ENCODE data around the gene SET. TPM values are rescaled to one million over a fixed set of nuclear protein-coding genes. Genes with fewer than 3 reads are reported as not detected.

Gene SET
- total RNA-seq, 1 experiment from 2014 or later, result 738 TPM

GRCh38 chr9:128718047-128718446, 29.0 kb downstream of the SET start:
- no peaks in the 10 kb centered on the region for H3K9me2 ChIP-seq (ENCODE audit: insufficient read depth)
- no peak overlapping the region for H3K4me3 ChIP-seq
- H3K4me1 ChIP-seq (replicated peaks; ENCODE audit: insufficient read depth), result peaks cover 4% of the 10 kb centered on the region; the same call in 1 of the 2 replicates
- H3K27ac ChIP-seq, result no peak overlapping the region
- H2AFZ ChIP-seq, result no peak overlapping the region
- no peak overlapping the region for H3K4me2 ChIP-seq
- ChIA-PET POLR2A (ENCODE audit: unreplicated experiment) (interaction anchor here (0.7 kb wide), 1 partner anchor 264 kb away, joined by 9 read pairs; no protein-coding TSS in a partner anchor), CTCF (interaction anchor here (0.6 to 0.7 kb wide), 2 partner anchors 138 to 191 kb away, joined by 3 to 8 read pairs; no protein-coding TSS in a partner anchor)
- no peaks in the 10 kb centered on the region for H3K79me2 ChIP-seq (ENCODE audit: low read depth)
- TF ChIP-seq CTCF (conservative IDR thresholded peaks at IDR 0.05) (no peak), EZH2 (IDR thresholded peaks at IDR 0.05; ENCODE audit: low read depth) (no peak)
- no TSS peak for BruUV-seq (replicated peaks)
- intact Hi-C loops (cut with micrococcal nuclease; ENCODE audit: unreplicated experiment), result no loop called here
- H3K27me3 ChIP-seq (ENCODE audit: insufficient read depth, low read depth), result no peaks in the 10 kb centered on the region
- no peaks in the 10 kb centered on the region for H3K36me3 ChIP-seq (ENCODE audit: low read depth)
- DNase-seq, result no peak
- no peaks in the 10 kb centered on the region for H4K20me1 ChIP-seq (ENCODE audit: insufficient read depth)
- no peaks in the 10 kb centered on the region for H3K9me3 ChIP-seq (ENCODE audit: insufficient read depth, low read depth)
- no peaks in the 10 kb centered on the region for H3F3A ChIP-seq (ENCODE audit: insufficient read depth, low read depth)

GRCh38 chr9:128718475-128718874, 29.5 kb downstream of the SET start:
- Histone ChIP-seq H3K27ac (no peak overlapping the region), H3K36me3 (ENCODE audit: low read depth) (no peaks in the 10 kb centered on the region)
- POLR2A ChIA-PET (ENCODE audit: unreplicated experiment), result no interaction called here

GRCh38 chr9:128719919-128720605, 31.0 kb downstream of the SET start:
- CTCF ChIA-PET, result interaction anchor here (0.6 kb wide), 1 partner anchor 663 kb away, joined by 8 read pairs; no protein-coding TSS in a partner anchor
- DNase-seq, result no peak
- Histone ChIP-seq H3K79me2 (ENCODE audit: low read depth) (no peaks in the 10 kb centered on the region), H3K4me1 (replicated peaks; ENCODE audit: insufficient read depth) (peaks cover 4% of the 10 kb centered on the region; the same call in 1 of the 2 replicates), H3K9me3 (ENCODE audit: insufficient read depth, low read depth) (no peaks in the 10 kb centered on the region), H3F3A (ENCODE audit: insufficient read depth, low read depth) (peaks cover 7% of the 10 kb centered on the region; the same call in 1 of the 2 replicates), H3K36me3 (ENCODE audit: low read depth) (no peaks in the 10 kb centered on the region), H2AFZ (no peak overlapping the region), H4K20me1 (ENCODE audit: insufficient read depth) (no peaks in the 10 kb centered on the region; the same call in 1 of the 2 replicates), H3K4me3 (no peak overlapping the region), H3K9me2 (ENCODE audit: insufficient read depth) (no peaks in the 10 kb centered on the region), H3K27ac (no peak overlapping the region), H3K4me2 (no peak overlapping the region), H3K27me3 (ENCODE audit: insufficient read depth, low read depth) (no peaks in the 10 kb centered on the region)
- BruUV-seq (replicated peaks), result no TSS peak
- intact Hi-C loops (cut with micrococcal nuclease; ENCODE audit: unreplicated experiment), result loop anchor here (10.0 kb wide), 1 partner anchor 95 kb away; the partner anchor contains the start of gene ENDOG
- POLR2A ChIA-PET (ENCODE audit: unreplicated experiment), result no interaction called here
- TF ChIP-seq CTCF (conservative IDR thresholded peaks at IDR 0.05) (no peak), EZH2 (IDR thresholded peaks at IDR 0.05; ENCODE audit: low read depth) (no peak)

More at GRCh38 chr9:128718475-128718874, 29.5 kb downstream of the SET start:
- Histone ChIP-seq H3K27me3 (ENCODE audit: insufficient read depth, low read depth) (no peaks in the 10 kb centered on the region), H3K4me2 (no peak overlapping the region), H3F3A (ENCODE audit: insufficient read depth, low read depth) (no peaks in the 10 kb centered on the region), H2AFZ (no peak overlapping the region), H3K9me2 (ENCODE audit: insufficient read depth) (no peaks in the 10 kb centered on the region), H3K9me3 (ENCODE audit: insufficient read depth, low read depth) (no peaks in the 10 kb centered on the region), H3K4me1 (replicated peaks; ENCODE audit: insufficient read depth) (peaks cover 4% of the 10 kb centered on the region; the same call in 1 of the 2 replicates), H3K79me2 (ENCODE audit: low read depth) (no peaks in the 10 kb centered on the region), H4K20me1 (ENCODE audit: insufficient read depth) (no peaks in the 10 kb centered on the region), H3K4me3 (no peak overlapping the region)
- TF ChIP-seq EZH2 (IDR thresholded peaks at IDR 0.05; ENCODE audit: low read depth) (no peak), CTCF (conservative IDR thresholded peaks at IDR 0.05) (no peak)
- intact Hi-C loops (cut with micrococcal nuclease; ENCODE audit: unreplicated experiment), result no loop called here
- no TSS peak for BruUV-seq (replicated peaks)
- no peak for DNase-seq
- CTCF ChIA-PET, result no interaction called here

Data from PC-9 (cell line).